GM23248 (cell line): ENCODE data around the gene SETBP1.

ENCODE experiments used
- EZH2 ChIP-seq: fragments of 200-600 bp; sonication (generic); IDR thresholded peaks from 2 replicates; pipeline ENCODE4 v1.6.1; 2018; ENCODE audit warnings: antibody characterized with exemption, mild to moderate bottlenecking; ENCODE audit not compliant: insufficient read depth, poor library complexity, severe bottlenecking
- EZH2phosphoT487 ChIP-seq: fragments of 200-600 bp; sonication (generic); IDR thresholded peaks from 2 replicates; pipeline ENCODE4 v1.6.1; 2018; ENCODE audit warnings: antibody characterized with exemption, moderate library complexity, mild to moderate bottlenecking, low read depth; ENCODE audit not compliant: insufficient read depth

- TF ChIP-seq EZH2phosphoT487, result no peak
- TF ChIP-seq EZH2, result no peak
Measured at GRCh38 chr18:44672506-44672905, 8.2 kb upstream of the SETBP1 start.
